Tibial nerve (tissue), 4 donors: ENCODE measurements around the gene RBM4B. TPM values are rescaled to one million over a fixed set of nuclear protein-coding genes. Genes with fewer than 3 reads are reported as not detected.

ENCODE experiments used
- DNase-seq, 2 donors: peaks; one replicate each; pipeline ENCODE4 v3.0.0-alpha.2; 2019; ENCODE audit warnings: low spot score in 2 of 2
- H3K27ac ChIP-seq, 4 donors: fragments of 200-600 bp; sonication (generic) in 3 of 4; one replicate each; pipeline ENCODE4 v1.5.1; 2017 to 2019; ENCODE audit warnings: mild to moderate bottlenecking in 1 of 4
- H3K27me3 ChIP-seq, 2 donors: fragments of 200-600 bp; sonication (generic) in 1 of 2; one replicate each; pipeline versions ENCODE4 v1.5.1 to v1.6.0; 2017 to 2019
- H3K36me3 ChIP-seq, 3 donors: fragments of 200-600 bp; sonication (generic); one replicate each; pipeline ENCODE4 v1.5.1; 2018 to 2019
- H3K4me1 ChIP-seq, 4 donors: fragments of 200-600 bp; sonication (generic) in 3 of 4; one replicate each; pipeline ENCODE4 v1.5.1; 2017 to 2019
- H3K4me3 ChIP-seq, 4 donors: fragments of 200-600 bp; sonication (generic) in 3 of 4; one replicate each; pipeline ENCODE4 v1.5.1; 2017 to 2019; ENCODE audit warnings: mild to moderate bottlenecking in 1 of 4, moderate library complexity in 1 of 4
- H3K9me3 ChIP-seq, 4 donors: fragments of 200-600 bp; sonication (generic) in 3 of 4; one replicate each; pipeline ENCODE4 v1.5.1; 2017 to 2019
- CTCF ChIP-seq, 5 experiments: fragments of 200-600 bp in 3 of 5; fragments of 450-650 bp in 2 of 5; sonication (generic) in 3 of 5; IDR thresholded peaks; one replicate each; pipeline ENCODE4 v1.5.1; 2016 to 2019; ENCODE audit warnings: antibody characterized with exemption in 5 of 5, mild to moderate bottlenecking in 3 of 5, moderate library complexity in 2 of 5
- EP300 ChIP-seq, 2 donors: sonication (generic); formaldehyde crosslinking; IDR thresholded peaks; one replicate each; pipeline ENCODE4 v1.6.1; 2017; ENCODE audit warnings: antibody characterized with exemption in 2 of 2, mild to moderate bottlenecking in 1 of 2
- POLR2A ChIP-seq, 2 donors: fragments of 450-650 bp; IDR thresholded peaks; one replicate each; pipeline ENCODE4 v1.6.1; 2017; ENCODE audit warnings: antibody characterized with exemption in 2 of 2, mild to moderate bottlenecking in 2 of 2, moderate library complexity in 2 of 2
- WGBS, 2 donors: methylation state at CpG; one replicate each; pipeline ENCODE4 v1.1.5; 2018; 5-methylcytosine and 5-hydroxymethylcytosine counted together
- total RNA-seq, 4 donors: library from RNA; depleted of rRNA; stranded (reverse); fragments of >200 nt; gene quantifications; one replicate each; pipeline ENCODE4 v1.1.0, GENCODE V29; 2016

RBM4B gene
- total RNA-seq, 4 donors from 2014 or later, result 7.1 to 15.9 (median 12.2) TPM

GRCh38 chr11:66692446-66692845 is 14.8 kb upstream of the RBM4B start:
- Histone ChIP-seq H3K27me3 (no peaks in the 10 kb centered on the region), H3K4me3 (no peak overlapping the region), H3K36me3 (no peaks in the 10 kb centered on the region), H3K4me1 (no peaks in the 10 kb centered on the region), H3K27ac (no peak overlapping the region), H3K9me3 (no peaks in the 10 kb centered on the region)
- WGBS, 2 donors, result 85 to 88% methylated on average over 13 to 17 of the region's 18 CpGs
- TF ChIP-seq EP300 (IDR thresholded peaks at IDR 0.05), result no peak
- no peak for TF ChIP-seq POLR2A (IDR thresholded peaks at IDR 0.05)
- TF ChIP-seq CTCF (IDR thresholded peaks at IDR 0.05), result no peak
- DNase-seq, result no peak

- Histone ChIP-seq H3K4me3 (no peak overlapping the region), H3K27me3 (no peaks in the 10 kb centered on the region), H3K4me1 (no peaks in the 10 kb centered on the region), H3K27ac (no peak overlapping the region), H3K36me3 (peaks cover 0 to 6% (median 0%) of the 10 kb centered on the region in 3 donors), H3K9me3 (no peaks in the 10 kb centered on the region)
- TF ChIP-seq EP300 (IDR thresholded peaks at IDR 0.05), result no peak
- no peak for TF ChIP-seq POLR2A (IDR thresholded peaks at IDR 0.05)
- no peak for TF ChIP-seq CTCF (IDR thresholded peaks at IDR 0.05)
- WGBS, 2 donors, result 89 to 94% methylated on average over 32 to 37 of the region's 38 CpGs
- DNase-seq, result no peak
Observed at GRCh38 chr11:66691311-66691980, 13.8 kb upstream of the RBM4B start.

GRCh38 chr11:66689661-66690590 is 12.2 kb upstream of the RBM4B start:
- Histone ChIP-seq H3K4me3 (no peak overlapping the region), H3K9me3 (no peaks in the 10 kb centered on the region), H3K27ac (no peak overlapping the region), H3K4me1 (no peaks in the 10 kb centered on the region), H3K36me3 (peaks cover 0 to 7% (median 0%) of the 10 kb centered on the region in 3 donors), H3K27me3 (no peaks in the 10 kb centered on the region)
- no peak for DNase-seq
- TF ChIP-seq EP300 (IDR thresholded peaks at IDR 0.05), result no peak
- TF ChIP-seq POLR2A (IDR thresholded peaks at IDR 0.05), result no peak
- TF ChIP-seq CTCF (IDR thresholded peaks at IDR 0.05), result no peak
- WGBS, 2 donors, result 86 to 90% methylated on average over 16 of the region's 32 CpGs

GRCh38 chr11:66688561-66689534 is 11.2 kb upstream of the RBM4B start:
- no peak for TF ChIP-seq POLR2A (IDR thresholded peaks at IDR 0.05)
- no peak for DNase-seq
- Histone ChIP-seq H3K9me3 (no peaks in the 10 kb centered on the region), H3K36me3 (peaks cover 0 to 17% (median 0%) of the 10 kb centered on the region in 3 donors), H3K4me1 (no peaks in the 10 kb centered on the region), H3K4me3 (no peak overlapping the region), H3K27ac (no peak overlapping the region), H3K27me3 (no peaks in the 10 kb centered on the region)
- 86% methylated on average over 28 of the region's 28 CpGs for WGBS, 2 donors

- TF ChIP-seq POLR2A (IDR thresholded peaks at IDR 0.05) (no peak), EP300 (IDR thresholded peaks at IDR 0.05) (no peak), CTCF (IDR thresholded peaks at IDR 0.05) (no peak)
- Histone ChIP-seq H3K27me3 (no peaks in the 10 kb centered on the region), H3K36me3 (peaks cover 0 to 17% (median 0%) of the 10 kb centered on the region in 3 donors), H3K27ac (no peak overlapping the region), H3K4me1 (no peaks in the 10 kb centered on the region), H3K4me3 (no peak overlapping the region), H3K9me3 (no peaks in the 10 kb centered on the region)
- DNase-seq, result no peak
- 68 to 71% methylated on average over 12 to 13 of the region's 13 CpGs for WGBS, 2 donors
Observed at GRCh38 chr11:66687831-66688281, 10.2 kb upstream of the RBM4B start.
